Brain pericyte (primary cell): ENCODE data around the gene DDR1.

Source experiments
- DNase-seq: peaks from one replicate; pipeline ENCODE4 v3.0.0-alpha.2; 2012; ENCODE audit warnings: low read depth, low spot score

DDR1 gene

GRCh38 chr6:30881392-30882203, 2.7 kb upstream of the DDR1 start:
- DNase-seq: peak; percentile 32

DNA sequence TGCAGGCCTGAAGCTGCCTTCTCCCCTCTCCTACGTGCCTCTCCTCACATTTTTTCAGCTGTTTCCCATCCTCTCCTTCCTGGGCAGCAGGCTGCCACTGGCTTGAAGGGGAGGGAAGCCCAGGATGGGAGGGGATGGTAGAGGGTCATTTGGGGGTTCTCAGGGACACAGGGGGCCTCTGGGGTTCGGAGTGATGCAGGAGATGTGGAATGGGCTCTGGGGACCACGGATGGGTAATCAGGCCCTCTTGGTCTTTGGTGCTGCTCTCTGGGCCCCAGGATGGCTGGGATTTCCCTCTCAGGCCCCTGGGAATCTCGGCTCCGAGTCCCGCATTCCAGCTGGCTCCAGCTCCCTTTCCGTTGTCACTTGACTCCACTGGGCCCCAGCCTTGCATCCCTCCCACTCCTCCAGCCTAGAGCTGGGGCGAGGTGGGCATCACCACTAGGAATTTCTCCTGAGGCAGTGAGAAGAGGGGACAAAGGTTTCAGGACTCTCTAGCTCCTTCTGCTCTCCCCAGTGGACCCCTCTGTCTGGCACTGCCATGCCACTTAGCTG, 2.0 kb upstream of the DDR1 start:
- DNase-seq: no peak

DNA sequence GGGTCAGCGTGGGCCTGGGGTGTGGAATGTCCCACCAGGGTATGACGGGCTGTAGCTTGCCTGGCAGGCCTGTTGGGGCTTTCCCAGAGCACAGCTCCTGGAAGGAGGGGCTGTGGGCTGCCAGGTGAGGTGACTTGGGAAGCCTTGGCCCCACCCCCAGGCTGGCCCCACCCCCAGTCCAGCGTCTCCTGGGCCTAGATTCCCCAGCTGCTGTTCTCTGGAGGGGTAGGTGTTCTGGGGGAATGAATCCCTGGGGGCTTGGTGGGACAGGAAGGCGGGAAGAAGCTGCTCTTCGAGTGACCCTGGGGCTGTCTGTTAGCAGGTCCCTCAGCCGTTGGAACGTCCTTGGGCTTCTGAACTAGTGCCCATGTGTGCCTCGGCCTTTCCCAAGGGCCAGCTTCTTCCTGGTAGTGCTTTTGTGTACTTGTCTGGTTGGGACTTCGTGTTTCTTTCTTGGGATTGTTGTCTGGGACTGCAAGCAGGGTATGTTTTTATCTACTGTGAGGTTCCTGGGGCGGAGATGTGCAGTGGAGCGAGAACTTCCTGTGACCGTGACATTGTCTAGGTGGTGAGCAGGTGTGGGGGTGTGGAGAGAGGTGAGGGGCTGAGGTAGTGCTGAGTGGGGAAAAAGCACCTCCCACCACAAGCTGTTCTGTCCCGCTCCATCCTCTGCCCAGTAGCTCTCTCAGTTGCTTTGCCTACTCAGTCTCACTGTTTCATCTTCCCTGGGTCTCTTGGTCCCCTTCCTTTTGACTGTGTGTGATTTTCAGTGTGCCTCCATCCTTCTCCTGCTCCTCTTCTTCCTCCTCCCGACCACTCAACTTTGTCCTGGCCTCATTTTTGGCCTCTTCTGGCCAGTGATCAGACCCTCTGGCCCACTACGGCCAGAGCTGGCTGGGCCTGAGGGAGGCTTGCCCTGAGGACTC, 1.3 kb upstream of the DDR1 start:
- DNase-seq: no peak

- no peak for DNase-seq
Observed at GRCh38 chr6:30884521-30885480, 482 bp downstream of the DDR1 start.

GRCh38 chr6:30885481-30885998, 1.2 kb downstream of the DDR1 start:
- no peak for DNase-seq

GRCh38 chr6:30885999-30886896, 1.9 kb downstream of the DDR1 start:
- DNase-seq: peak; percentile 47

- no peak for DNase-seq
Observed at GRCh38 chr6:30886897-30887255, 2.6 kb downstream of the DDR1 start.

- no peak for DNase-seq
Observed at GRCh38 chr6:30887901-30888815, 3.8 kb downstream of the DDR1 start.

DNA sequence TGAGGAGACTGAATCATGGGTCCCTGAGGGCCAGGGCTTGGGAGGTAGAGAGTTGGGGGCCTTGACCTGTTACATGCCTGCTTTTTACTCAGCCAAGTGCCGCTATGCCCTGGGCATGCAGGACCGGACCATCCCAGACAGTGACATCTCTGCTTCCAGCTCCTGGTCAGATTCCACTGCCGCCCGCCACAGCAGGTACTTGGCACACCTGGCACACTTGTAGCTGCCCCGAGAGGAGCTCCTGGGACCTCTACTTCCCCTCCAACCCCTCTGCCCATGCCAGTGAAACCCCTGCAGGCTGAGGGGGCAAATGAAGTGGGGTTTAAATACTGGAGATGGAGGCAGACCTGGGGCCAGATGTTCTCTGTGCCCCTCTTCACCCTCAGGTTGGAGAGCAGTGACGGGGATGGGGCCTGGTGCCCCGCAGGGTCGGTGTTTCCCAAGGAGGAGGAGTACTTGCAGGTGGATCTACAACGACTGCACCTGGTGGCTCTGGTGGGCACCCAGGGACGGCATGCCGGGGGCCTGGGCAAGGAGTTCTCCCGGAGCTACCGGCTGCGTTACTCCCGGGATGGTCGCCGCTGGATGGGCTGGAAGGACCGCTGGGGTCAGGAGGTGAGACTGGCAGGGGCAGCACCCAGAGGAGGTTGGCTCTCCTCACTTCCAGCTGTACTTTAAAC, 4.6 kb downstream of the DDR1 start:
- no peak for DNase-seq

DNA sequence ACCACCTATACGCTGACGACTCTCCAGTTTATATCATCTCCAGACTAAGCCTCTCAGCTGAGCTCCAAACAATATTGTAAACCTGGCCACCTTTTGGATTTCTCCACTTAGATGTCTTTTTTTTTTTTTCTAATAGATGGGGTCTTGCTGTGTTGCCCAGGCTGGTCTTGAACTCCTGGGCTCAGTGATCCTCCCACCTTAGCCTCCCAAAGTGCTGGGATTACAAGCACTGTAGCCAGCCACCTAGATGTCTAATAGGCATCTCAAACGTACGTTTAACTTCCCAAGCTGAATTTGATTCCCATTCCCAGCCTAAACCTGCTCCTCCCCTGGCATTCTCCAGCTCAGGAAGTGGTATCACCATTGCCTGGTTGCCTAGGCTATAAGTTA, 5.2 kb downstream of the DDR1 start:
- no peak for DNase-seq

GRCh38 chr6:30889921-30890645, 5.8 kb downstream of the DDR1 start:
- no peak for DNase-seq

GRCh38 chr6:30890646-30891449, 6.5 kb downstream of the DDR1 start:
- DNase-seq: no peak

- no peak for DNase-seq
Observed at GRCh38 chr6:30891450-30891723, 7.1 kb downstream of the DDR1 start.

GRCh38 chr6:30891816-30892538, 7.7 kb downstream of the DDR1 start:
- no peak for DNase-seq

GRCh38 chr6:30893001-30893591, 8.8 kb downstream of the DDR1 start:
- no peak for DNase-seq

GRCh38 chr6:30893666-30894065, 9.3 kb downstream of the DDR1 start:
- no peak for DNase-seq
